ENCODE data around the gene ROCK2.
A peak's percentile ranks its signal among the peaks of the same experiment; 100 is the strongest.

- TF ChIP-seq EP300 (IDR thresholded peaks at IDR 0.05) (peak in 1 of 4 donors; percentile 37), POLR2AphosphoS5 (IDR thresholded peaks at IDR 0.05) (peak; percentile 30 to 73 (median 56)), POLR2A (IDR thresholded peaks at IDR 0.05) (no peak)
- TF ChIP-seq, protein P1, sequence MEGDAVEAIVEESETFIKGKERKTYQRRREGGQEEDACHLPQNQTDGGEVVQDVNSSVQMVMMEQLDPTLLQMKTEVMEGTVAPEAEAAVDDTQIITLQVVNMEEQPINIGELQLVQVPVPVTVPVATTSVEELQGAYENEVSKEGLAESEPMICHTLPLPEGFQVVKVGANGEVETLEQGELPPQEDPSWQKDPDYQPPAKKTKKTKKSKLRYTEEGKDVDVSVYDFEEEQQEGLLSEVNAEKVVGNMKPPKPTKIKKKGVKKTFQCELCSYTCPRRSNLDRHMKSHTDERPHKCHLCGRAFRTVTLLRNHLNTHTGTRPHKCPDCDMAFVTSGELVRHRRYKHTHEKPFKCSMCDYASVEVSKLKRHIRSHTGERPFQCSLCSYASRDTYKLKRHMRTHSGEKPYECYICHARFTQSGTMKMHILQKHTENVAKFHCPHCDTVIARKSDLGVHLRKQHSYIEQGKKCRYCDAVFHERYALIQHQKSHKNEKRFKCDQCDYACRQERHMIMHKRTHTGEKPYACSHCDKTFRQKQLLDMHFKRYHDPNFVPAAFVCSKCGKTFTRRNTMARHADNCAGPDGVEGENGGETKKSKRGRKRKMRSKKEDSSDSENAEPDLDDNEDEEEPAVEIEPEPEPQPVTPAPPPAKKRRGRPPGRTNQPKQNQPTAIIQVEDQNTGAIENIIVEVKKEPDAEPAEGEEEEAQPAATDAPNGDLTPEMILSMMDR (IDR thresholded peaks at IDR 0.05), result no peak
Observed at GRCh38 chr2:11387100-11387390, 42.6 kb upstream of the ROCK2 start.

Measured in sigmoid colon (tissue), 4 donors.